ENCODE results near the gene PFDN2.
A peak's percentile ranks its signal among the peaks of the same experiment; 100 is the strongest.

The PFDN2 gene

GRCh38 chr1:161131523-161132409 is 13.9 kb upstream of the PFDN2 start:
- CTCF ChIA-PET = interaction anchor here (1.1 to 4.0 kb wide), 10 partner anchors 9 to 60 kb away, joined by 3 to 18 read pairs (median 5); partner anchors contain the start of gene KLHDC9
- POLR2A ChIA-PET = interaction anchor here (0.6 to 1.3 kb wide), 8 partner anchors 10 to 1217 kb away, joined by 3 to 14 read pairs (median 4); partner anchors contain the start of gene USP21
- peak; percentile 35 for DNase-seq (ENCODE audit: extremely low spot score)
- TF ChIP-seq, protein P1, sequence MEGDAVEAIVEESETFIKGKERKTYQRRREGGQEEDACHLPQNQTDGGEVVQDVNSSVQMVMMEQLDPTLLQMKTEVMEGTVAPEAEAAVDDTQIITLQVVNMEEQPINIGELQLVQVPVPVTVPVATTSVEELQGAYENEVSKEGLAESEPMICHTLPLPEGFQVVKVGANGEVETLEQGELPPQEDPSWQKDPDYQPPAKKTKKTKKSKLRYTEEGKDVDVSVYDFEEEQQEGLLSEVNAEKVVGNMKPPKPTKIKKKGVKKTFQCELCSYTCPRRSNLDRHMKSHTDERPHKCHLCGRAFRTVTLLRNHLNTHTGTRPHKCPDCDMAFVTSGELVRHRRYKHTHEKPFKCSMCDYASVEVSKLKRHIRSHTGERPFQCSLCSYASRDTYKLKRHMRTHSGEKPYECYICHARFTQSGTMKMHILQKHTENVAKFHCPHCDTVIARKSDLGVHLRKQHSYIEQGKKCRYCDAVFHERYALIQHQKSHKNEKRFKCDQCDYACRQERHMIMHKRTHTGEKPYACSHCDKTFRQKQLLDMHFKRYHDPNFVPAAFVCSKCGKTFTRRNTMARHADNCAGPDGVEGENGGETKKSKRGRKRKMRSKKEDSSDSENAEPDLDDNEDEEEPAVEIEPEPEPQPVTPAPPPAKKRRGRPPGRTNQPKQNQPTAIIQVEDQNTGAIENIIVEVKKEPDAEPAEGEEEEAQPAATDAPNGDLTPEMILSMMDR (IDR thresholded peaks at IDR 0.05; ENCODE audit: control extremely low read depth, extremely low read depth, low read depth, missing control alignments) = no peak

GRCh38 chr1:161130266-161130665 is 12.4 kb upstream of the PFDN2 start:
- ChIA-PET POLR2A (no interaction called here), CTCF (interaction anchor here (1.1 kb wide), 1 partner anchor 11 kb away, joined by 3 read pairs; no protein-coding TSS in a partner anchor)
- no peak for DNase-seq (ENCODE audit: extremely low spot score)
- TF ChIP-seq, protein P1 (IDR thresholded peaks at IDR 0.05; ENCODE audit: control extremely low read depth, extremely low read depth, low read depth, missing control alignments) = no peak

- no peak for DNase-seq (ENCODE audit: extremely low spot score)
- TF ChIP-seq, protein P1 (IDR thresholded peaks at IDR 0.05; ENCODE audit: control extremely low read depth, extremely low read depth, low read depth, missing control alignments) = no peak
- CTCF ChIA-PET = interaction anchor here (1.2 to 1.6 kb wide), 3 partner anchors 10 to 33 kb away, joined by 3 to 4 read pairs (median 3); partner anchors contain the start of gene KLHDC9
- POLR2A ChIA-PET = no interaction called here
These were observed 11.0 kb upstream of the PFDN2 start for GRCh38 chr1:161128591-161129420.

DNA sequence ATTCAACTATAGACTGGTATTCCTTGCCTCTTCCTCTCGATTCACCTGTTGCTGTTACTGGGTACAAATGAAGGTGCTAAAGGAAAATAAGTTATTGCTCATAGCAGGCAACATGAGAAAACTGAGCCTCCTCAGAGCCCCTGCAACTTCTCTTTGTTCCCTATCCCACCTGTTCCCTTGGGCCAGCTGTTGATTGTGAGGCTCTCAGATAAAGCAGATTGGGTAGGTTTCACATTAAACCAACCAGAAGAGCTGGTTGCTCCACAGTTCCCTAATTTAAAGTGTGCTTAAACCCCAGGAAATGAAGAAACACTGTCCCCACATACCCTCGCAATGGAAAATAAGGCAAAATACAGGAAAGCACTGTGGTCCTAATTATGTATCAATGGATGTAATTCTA is 9.8 kb upstream of the PFDN2 start:
- TF ChIP-seq, protein P1 (IDR thresholded peaks at IDR 0.05; ENCODE audit: control extremely low read depth, extremely low read depth, low read depth, missing control alignments) = no peak
- DNase-seq (ENCODE audit: extremely low spot score) = no peak
- ChIA-PET POLR2A (no interaction called here), CTCF (interaction anchor here (1.2 to 2.2 kb wide), 5 partner anchors 8 to 29 kb away, joined by 3 to 9 read pairs (median 5); partner anchors contain the start of genes KLHDC9, NIT1 and PFDN2)

- ChIA-PET CTCF (interaction anchor here (1.4 to 1.5 kb wide), 2 partner anchors 15 to 52 kb away, joined by 5 read pairs; no protein-coding TSS in a partner anchor), POLR2A (no interaction called here)
- no peak for DNase-seq (ENCODE audit: extremely low spot score)
- TF ChIP-seq, protein P1 (IDR thresholded peaks at IDR 0.05; ENCODE audit: control extremely low read depth, extremely low read depth, low read depth, missing control alignments) = no peak
These were observed 5.1 kb upstream of the PFDN2 start for GRCh38 chr1:161122967-161123366.

- no peak for DNase-seq (ENCODE audit: extremely low spot score)
- ChIA-PET CTCF (interaction anchor here (0.9 to 1.8 kb wide), 9 partner anchors 10 to 124 kb away, joined by 3 to 9 read pairs (median 4); partner anchors contain the start of genes ARHGAP30 and DEDD), POLR2A (interaction anchor here (0.6 to 1.3 kb wide), 5 partner anchors 10 to 54 kb away, joined by 4 to 14 read pairs (median 7); partner anchors contain the start of gene DEDD)
- TF ChIP-seq, protein P1 (IDR thresholded peaks at IDR 0.05; ENCODE audit: control extremely low read depth, extremely low read depth, low read depth, missing control alignments) = no peak
These were observed 4.0 kb upstream of the PFDN2 start for GRCh38 chr1:161121834-161122233.
